GM20431 (cell line): ENCODE results near the gene KCNC1.

Experiments
- in situ Hi-C: fragments of 300-500 bp; cut with MseI, MboI; formaldehyde crosslinking; loops from one replicate; pipeline ENCODE4 v1.15.0; 2020; ENCODE audit warnings: low sequenced_read_pairs; ENCODE audit not compliant: unreplicated experiment

The KCNC1 gene

DNA sequence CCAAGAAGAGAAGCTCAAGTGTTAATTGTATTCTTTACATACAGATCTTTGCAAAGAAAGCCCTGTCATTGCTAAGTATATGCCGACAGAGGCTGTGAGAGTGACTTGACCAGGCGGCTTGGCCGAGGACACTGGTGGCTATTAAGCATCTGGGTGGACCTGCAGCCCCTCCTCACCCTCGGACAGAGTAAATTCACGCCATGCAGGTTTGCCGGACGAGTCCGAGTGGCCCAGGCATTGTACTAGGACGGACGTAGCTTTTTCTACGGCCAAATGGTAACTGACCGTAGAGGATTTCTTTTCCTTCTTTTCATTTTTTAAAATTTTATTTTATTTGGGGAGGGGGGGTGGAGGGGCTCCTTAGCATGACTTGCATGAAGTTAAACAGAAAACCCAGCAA is 47.0 kb downstream of the KCNC1 start:
- in situ Hi-C loops, result no loop called here

DNA sequence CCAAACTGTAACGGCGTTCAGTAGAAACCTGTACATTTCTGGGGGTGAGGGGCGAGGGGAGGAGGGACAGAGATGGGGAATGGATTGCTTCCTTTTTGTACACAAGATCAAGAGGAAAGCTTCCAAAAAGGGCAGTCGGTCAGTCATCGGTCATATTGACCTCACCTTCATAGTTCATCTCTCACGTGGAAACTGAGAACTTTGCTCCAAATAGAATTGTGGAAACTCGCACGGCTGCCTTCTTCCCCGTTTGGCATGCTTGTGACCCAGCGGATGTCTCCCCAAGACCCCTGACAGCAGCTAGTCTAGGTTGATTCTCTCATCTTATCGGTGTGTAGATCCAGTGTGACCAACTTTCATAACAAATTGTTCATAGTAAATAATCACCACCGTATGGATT is 47.6 kb downstream of the KCNC1 start:
- in situ Hi-C loops, result no loop called here

DNA sequence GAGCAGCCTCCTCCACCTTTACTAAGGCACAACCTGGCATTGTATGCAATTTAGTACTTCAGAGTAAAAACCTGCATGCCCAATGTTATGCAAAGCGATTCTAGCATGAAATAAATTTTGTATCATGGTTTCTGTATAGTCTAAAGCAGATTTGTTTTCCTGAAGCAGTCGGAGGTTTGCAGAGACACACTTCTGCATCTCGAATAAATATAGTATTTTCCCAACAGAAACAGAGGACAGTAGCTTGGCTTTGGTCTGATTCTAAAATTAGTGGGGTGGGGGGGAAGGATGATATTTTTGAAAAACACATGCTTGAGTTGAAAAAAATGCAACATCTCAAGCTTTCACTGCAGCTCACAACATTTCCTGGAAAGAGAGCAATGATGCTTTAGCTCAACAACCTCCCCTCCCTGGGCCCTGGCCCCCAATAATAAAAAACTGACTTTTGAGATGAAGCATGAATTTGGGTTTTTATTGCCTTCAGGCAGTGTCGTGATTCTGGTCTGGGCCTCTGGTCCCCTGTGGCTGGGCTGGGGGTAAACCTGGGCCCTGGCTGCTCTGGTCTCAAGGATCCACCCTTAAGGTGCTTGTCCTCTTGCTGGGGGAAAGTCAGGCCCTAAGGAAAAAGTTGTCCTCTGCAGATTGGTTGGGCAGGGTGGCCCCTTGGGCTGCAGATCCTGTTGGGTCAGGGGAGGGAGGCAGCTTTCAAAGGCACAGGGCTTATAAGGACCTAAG is 48.2 kb downstream of the KCNC1 start:
- in situ Hi-C loops, result no loop called here

- in situ Hi-C loops, result no loop called here
These were observed 49.3 kb downstream of the KCNC1 start for GRCh38 chr11:17783878-17784277.

DNA sequence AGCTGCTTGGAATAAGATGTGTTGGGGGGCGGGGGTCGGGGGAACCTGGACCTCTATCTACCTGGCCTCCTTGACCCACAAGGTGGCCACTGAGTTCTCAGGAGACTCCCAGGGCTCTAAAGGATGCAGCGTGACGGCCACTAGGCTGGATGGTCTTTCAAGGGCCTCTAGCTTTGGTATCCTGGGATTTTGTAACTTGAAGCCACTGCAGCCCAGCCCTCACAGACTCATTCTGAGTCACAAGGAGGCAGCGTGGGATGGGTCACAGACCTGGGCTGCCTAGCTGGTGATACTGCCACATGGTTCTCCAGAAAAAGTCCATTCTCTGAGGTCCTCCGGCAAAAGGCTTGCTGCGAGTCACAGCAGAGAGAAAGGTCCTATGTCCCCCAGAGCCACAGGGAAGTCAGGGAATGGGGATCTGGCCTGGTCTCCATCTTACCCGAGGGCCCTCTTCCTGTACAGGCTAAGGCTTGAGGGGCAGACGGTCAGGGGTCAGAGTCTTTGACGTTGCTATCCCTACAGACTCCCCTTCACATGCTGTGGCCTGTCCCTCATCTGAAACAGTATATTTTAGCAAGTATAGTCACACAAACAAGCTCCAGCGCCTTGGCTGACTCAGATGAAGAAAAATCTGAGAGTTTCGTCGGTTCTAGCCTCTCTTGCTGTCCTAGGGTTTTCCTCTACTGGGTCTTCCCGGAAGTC is 52.4 kb downstream of the KCNC1 start:
- in situ Hi-C loops, result no loop called here

GRCh38 chr11:17788084-17788483 is 53.5 kb downstream of the KCNC1 start:
- in situ Hi-C loops, result no loop called here

- in situ Hi-C loops, result no loop called here
These were observed 55.9 kb downstream of the KCNC1 start for GRCh38 chr11:17790453-17790852.

DNA sequence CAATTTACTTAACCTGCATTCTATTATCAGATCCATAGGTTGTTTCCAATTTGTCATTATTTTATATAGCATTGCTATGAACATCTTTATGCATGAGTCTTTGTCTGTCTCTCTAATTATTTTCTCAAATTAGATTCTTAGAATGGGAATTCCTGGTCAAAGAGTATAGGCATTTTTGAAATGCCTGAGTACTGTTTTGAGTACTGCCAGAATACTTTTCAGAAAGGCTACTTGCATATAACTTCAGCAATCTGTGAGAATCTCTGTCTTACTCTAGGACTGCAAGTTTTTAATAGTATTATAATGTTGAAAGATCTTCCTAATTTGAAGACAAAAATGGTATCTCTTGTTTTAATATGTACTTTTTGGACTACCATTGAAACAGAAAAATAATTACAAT is 56.6 kb downstream of the KCNC1 start:
- in situ Hi-C loops, result no loop called here

DNA sequence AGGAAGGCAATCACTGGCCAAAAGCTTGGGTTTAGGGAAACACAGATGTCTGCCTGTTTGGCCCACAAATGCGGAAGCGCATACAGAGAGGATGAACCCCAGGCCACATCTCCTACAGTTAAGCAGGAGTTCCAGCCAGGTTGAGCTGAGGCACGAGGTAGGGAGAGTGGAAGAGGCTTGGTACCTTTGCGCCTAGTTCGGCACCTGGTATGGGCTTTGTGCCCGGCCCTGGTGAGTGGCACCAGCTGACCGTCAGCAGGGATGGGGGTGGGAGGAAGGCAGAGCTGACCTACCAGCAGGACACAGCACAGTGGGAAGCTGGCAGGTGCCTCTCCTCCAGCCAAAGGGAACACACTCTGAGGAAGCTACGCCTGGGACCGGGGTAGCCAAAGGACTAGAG is 57.6 kb downstream of the KCNC1 start:
- in situ Hi-C loops, result no loop called here

GRCh38 chr11:17793642-17794170 is 59.1 kb downstream of the KCNC1 start:
- in situ Hi-C loops, result no loop called here

DNA sequence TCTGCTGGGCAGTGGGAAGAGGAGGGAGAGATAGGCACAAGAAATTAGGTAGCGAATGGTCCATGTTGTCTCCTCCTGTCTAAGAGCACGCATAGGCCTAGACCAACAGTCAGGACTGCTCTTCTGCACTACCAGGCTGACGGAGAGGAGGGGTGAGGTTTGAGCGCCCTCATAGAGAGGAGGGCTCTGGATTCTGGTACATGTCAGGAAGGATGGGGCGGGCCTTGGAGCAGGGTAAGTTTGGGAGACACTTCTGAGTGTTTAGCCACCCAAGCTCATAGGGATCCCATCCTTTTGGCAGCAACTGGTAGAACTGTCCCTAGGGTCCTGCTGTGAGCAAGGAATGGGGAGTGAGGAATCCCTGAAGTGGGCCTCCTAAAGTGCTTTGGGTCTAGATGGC is 60.4 kb downstream of the KCNC1 start:
- in situ Hi-C loops, result no loop called here

GRCh38 chr11:17796154-17796553 is 61.6 kb downstream of the KCNC1 start:
- in situ Hi-C loops, result no loop called here

GRCh38 chr11:17798253-17798652 is 63.7 kb downstream of the KCNC1 start:
- in situ Hi-C loops, result no loop called here

GRCh38 chr11:17798716-17799115 is 64.1 kb downstream of the KCNC1 start:
- in situ Hi-C loops, result no loop called here

DNA sequence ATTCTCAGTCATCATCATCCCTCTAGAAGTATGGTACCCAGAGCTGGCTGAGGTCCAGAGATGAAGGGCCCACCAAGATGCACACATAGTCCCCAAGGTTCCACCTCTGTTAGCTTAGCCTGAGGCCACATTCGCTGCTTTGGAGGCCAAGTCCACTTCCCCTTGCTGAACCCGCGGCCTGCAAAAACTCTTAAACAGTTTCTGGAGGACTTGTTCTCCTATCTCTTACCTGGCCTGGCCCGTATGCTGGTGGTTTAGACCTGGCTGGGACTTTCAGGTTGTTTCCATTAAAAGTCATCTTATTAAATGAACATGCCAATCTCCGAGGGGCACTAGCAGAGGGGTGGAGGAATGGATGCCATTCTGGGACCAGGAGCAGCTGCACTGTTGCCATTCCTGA is 64.6 kb downstream of the KCNC1 start:
- in situ Hi-C loops, result no loop called here

DNA sequence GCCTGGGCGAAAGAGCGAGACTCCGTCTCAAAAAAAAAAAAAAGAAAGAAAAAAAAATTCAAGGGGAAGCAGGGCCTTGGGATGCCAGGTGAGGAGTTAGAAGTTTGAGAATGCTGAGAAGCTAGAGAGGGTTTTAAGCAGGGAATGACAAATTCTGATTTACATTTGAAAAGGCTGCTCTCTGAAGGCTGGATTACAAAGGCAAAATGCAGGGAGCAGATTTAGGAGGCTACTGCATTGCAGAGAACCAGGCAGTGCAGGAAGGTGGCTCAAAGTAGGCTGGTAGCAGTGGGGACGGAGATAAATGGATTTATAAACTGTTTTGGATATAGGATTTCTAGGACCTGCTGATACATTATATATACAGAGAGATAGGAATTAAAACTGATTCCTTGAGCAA is 66.6 kb downstream of the KCNC1 start:
- in situ Hi-C loops, result no loop called here

GRCh38 chr11:17802491-17802890 is 67.9 kb downstream of the KCNC1 start:
- in situ Hi-C loops, result no loop called here

DNA sequence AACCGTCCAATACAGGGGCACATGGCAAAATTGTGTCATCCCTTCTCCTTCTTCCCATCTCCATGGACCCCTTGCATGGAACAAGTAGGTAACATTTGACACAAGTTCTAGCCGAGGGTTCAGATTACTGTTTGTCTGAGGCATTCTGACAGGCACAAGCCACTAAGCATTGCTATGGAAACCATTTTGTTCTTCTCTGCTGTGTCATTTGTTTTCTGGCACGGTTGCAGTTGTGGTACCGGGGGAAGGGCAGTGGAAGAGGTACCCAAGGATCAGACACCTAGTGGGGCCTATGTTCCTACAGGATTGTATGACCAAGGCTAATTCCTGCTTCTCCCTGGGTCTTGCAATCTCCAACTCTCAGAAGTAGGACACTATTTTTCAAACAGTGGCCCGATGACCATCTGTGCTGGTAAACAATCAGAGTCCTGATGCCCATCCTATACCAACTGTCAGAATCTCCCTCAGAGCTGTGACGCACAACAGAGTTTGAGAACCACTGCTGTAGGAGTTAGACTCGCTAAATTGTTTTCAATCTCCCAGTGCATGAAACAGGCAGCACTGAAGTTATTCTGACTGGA is 69.3 kb downstream of the KCNC1 start:
- in situ Hi-C loops, result no loop called here

GRCh38 chr11:17805043-17805442 is 70.5 kb downstream of the KCNC1 start:
- in situ Hi-C loops, result no loop called here

GRCh38 chr11:17805873-17806272 is 71.3 kb downstream of the KCNC1 start:
- in situ Hi-C loops, result no loop called here

GRCh38 chr11:17807034-17807433 is 72.5 kb downstream of the KCNC1 start:
- in situ Hi-C loops, result no loop called here
